Tibial nerve (tissue), 4 donors: Measurements from ENCODE around the gene MEGF8. TPM values are rescaled to one million over a fixed set of nuclear protein-coding genes. Genes with fewer than 3 reads are reported as not detected.

ENCODE experiments used
- DNase-seq, 2 donors: peaks; one replicate each; pipeline ENCODE4 v3.0.0-alpha.2; 2019; ENCODE audit warnings: low spot score in 2 of 2
- H3K27ac ChIP-seq, 4 donors: fragments of 200-600 bp; sonication (generic) in 3 of 4; one replicate each; pipeline ENCODE4 v1.5.1; 2017 to 2019; ENCODE audit warnings: mild to moderate bottlenecking in 1 of 4
- H3K27me3 ChIP-seq, 2 donors: fragments of 200-600 bp; sonication (generic) in 1 of 2; one replicate each; pipeline versions ENCODE4 v1.5.1 to v1.6.0; 2017 to 2019
- H3K36me3 ChIP-seq, 3 donors: fragments of 200-600 bp; sonication (generic); one replicate each; pipeline ENCODE4 v1.5.1; 2018 to 2019
- H3K4me1 ChIP-seq, 4 donors: fragments of 200-600 bp; sonication (generic) in 3 of 4; one replicate each; pipeline ENCODE4 v1.5.1; 2017 to 2019
- H3K4me3 ChIP-seq, 4 donors: fragments of 200-600 bp; sonication (generic) in 3 of 4; one replicate each; pipeline ENCODE4 v1.5.1; 2017 to 2019; ENCODE audit warnings: mild to moderate bottlenecking in 1 of 4, moderate library complexity in 1 of 4
- H3K9me3 ChIP-seq, 4 donors: fragments of 200-600 bp; sonication (generic) in 3 of 4; one replicate each; pipeline ENCODE4 v1.5.1; 2017 to 2019
- EP300 ChIP-seq, 2 donors: sonication (generic); formaldehyde crosslinking; IDR thresholded peaks; one replicate each; pipeline ENCODE4 v1.6.1; 2017; ENCODE audit warnings: antibody characterized with exemption in 2 of 2, mild to moderate bottlenecking in 1 of 2
- POLR2A ChIP-seq, 2 donors: fragments of 450-650 bp; IDR thresholded peaks; one replicate each; pipeline ENCODE4 v1.6.1; 2017; ENCODE audit warnings: antibody characterized with exemption in 2 of 2, mild to moderate bottlenecking in 2 of 2, moderate library complexity in 2 of 2
- WGBS, 2 donors: methylation state at CpG; one replicate each; pipeline ENCODE4 v1.1.5; 2018; 5-methylcytosine and 5-hydroxymethylcytosine counted together
- total RNA-seq, 4 donors: library from RNA; depleted of rRNA; stranded (reverse); fragments of >200 nt; gene quantifications; one replicate each; pipeline ENCODE4 v1.1.0, GENCODE V29; 2016
- TF ChIP-seq, protein P1 (sequence below), 5 experiments: fragments of 200-600 bp in 3 of 5; fragments of 450-650 bp in 2 of 5; sonication (generic) in 3 of 5; IDR thresholded peaks; one replicate each; pipeline ENCODE4 v1.5.1; 2016 to 2019; ENCODE audit warnings: antibody characterized with exemption in 5 of 5, mild to moderate bottlenecking in 3 of 5, moderate library complexity in 2 of 5

MEGF8 gene
- total RNA-seq, 4 donors from 2014 or later = 17.9 to 33.3 (median 22.4) TPM

GRCh38 chr19:42291435-42291810, 34.0 kb upstream of the MEGF8 start:
- TF ChIP-seq EP300 (IDR thresholded peaks at IDR 0.05) (no peak), POLR2A (IDR thresholded peaks at IDR 0.05) (no peak)
- TF ChIP-seq, protein P1, sequence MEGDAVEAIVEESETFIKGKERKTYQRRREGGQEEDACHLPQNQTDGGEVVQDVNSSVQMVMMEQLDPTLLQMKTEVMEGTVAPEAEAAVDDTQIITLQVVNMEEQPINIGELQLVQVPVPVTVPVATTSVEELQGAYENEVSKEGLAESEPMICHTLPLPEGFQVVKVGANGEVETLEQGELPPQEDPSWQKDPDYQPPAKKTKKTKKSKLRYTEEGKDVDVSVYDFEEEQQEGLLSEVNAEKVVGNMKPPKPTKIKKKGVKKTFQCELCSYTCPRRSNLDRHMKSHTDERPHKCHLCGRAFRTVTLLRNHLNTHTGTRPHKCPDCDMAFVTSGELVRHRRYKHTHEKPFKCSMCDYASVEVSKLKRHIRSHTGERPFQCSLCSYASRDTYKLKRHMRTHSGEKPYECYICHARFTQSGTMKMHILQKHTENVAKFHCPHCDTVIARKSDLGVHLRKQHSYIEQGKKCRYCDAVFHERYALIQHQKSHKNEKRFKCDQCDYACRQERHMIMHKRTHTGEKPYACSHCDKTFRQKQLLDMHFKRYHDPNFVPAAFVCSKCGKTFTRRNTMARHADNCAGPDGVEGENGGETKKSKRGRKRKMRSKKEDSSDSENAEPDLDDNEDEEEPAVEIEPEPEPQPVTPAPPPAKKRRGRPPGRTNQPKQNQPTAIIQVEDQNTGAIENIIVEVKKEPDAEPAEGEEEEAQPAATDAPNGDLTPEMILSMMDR (IDR thresholded peaks at IDR 0.05) = no peak
- H3K27me3 ChIP-seq = no peaks in the 10 kb centered on the region
- no peak for DNase-seq
- peaks cover 0 to 87% (median 35%) of the 10 kb centered on the region in 3 donors for H3K36me3 ChIP-seq
- no peak overlapping the region for H3K4me3 ChIP-seq
- peak overlapping the region in 2 of 4 donors; percentile 1 to 5 for H3K27ac ChIP-seq
- no peaks in the 10 kb centered on the region for H3K9me3 ChIP-seq
- WGBS, 2 donors = 41 to 55% methylated on average over 9 of the region's 9 CpGs
- H3K4me1 ChIP-seq = peaks cover 0 to 6% (median 5%) of the 10 kb centered on the region in 4 donors

GRCh38 chr19:42292042-42292960, 33.1 kb upstream of the MEGF8 start:
- 93 to 94% methylated on average over 15 to 27 of the region's 27 CpGs for WGBS, 2 donors
- Histone ChIP-seq H3K9me3 (no peaks in the 10 kb centered on the region), H3K4me1 (no peaks in the 10 kb centered on the region), H3K4me3 (no peak overlapping the region), H3K27ac (peak overlapping the region in 1 of 4 donors; percentile 31), H3K36me3 (peaks cover 0 to 86% (median 35%) of the 10 kb centered on the region in 3 donors), H3K27me3 (no peaks in the 10 kb centered on the region)
- DNase-seq = no peak
- TF ChIP-seq POLR2A (IDR thresholded peaks at IDR 0.05) = no peak
- TF ChIP-seq EP300 (IDR thresholded peaks at IDR 0.05) = no peak
- TF ChIP-seq, protein P1 (IDR thresholded peaks at IDR 0.05) = no peak

- H3K36me3 ChIP-seq = peaks cover 0 to 80% (median 31%) of the 10 kb centered on the region in 3 donors
- H3K4me1 ChIP-seq = no peaks in the 10 kb centered on the region
- H3K27ac ChIP-seq = peak overlapping the region in 1 of 4 donors; percentile 31
- WGBS, 2 donors = 84 to 88% methylated on average over 6 to 7 of the region's 14 CpGs
- H3K27me3 ChIP-seq = no peaks in the 10 kb centered on the region
- H3K9me3 ChIP-seq = no peaks in the 10 kb centered on the region
- TF ChIP-seq POLR2A (IDR thresholded peaks at IDR 0.05) (no peak), EP300 (IDR thresholded peaks at IDR 0.05) (no peak)
- TF ChIP-seq, protein P1 (IDR thresholded peaks at IDR 0.05) = no peak
- no peak for DNase-seq
- H3K4me3 ChIP-seq = no peak overlapping the region
These were observed 32.5 kb upstream of the MEGF8 start for GRCh38 chr19:42292963-42293362.

GRCh38 chr19:42293540-42293939, 31.9 kb upstream of the MEGF8 start:
- Histone ChIP-seq H3K27ac (peak overlapping the region in 1 of 4 donors; percentile 31), H3K4me1 (no peaks in the 10 kb centered on the region), H3K9me3 (no peaks in the 10 kb centered on the region), H3K27me3 (no peaks in the 10 kb centered on the region), H3K4me3 (no peak overlapping the region), H3K36me3 (peaks cover 0 to 74% (median 31%) of the 10 kb centered on the region in 3 donors)
- WGBS, 2 donors = 69 to 76% methylated on average over 15 to 17 of the region's 17 CpGs
- no peak for DNase-seq
- TF ChIP-seq EP300 (IDR thresholded peaks at IDR 0.05) = no peak
- no peak for TF ChIP-seq POLR2A (IDR thresholded peaks at IDR 0.05)
- TF ChIP-seq, protein P1 (IDR thresholded peaks at IDR 0.05) = peak in 1 of 5 experiments; percentile 19

DNA sequence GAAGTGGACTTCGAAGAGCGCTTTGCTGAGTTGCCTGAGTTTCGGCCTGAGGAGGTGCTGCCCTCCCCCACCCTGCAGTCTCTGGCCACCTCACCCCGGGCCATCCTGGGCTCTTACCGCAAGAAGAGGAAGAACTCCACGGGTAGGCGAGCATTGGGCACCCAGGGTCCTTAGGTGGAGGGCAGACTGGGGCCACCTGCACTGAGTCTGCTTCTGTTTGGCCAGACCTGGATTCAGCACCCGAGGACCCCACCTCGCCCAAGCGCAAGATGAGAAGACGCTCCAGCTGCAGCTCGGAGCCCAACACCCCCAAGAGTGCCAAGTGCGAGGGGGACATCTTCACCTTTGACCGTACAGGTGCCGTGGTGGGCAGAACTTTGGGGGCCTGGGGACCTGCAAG, 31.5 kb upstream of the MEGF8 start:
- Histone ChIP-seq H3K4me3 (no peak overlapping the region), H3K36me3 (peaks cover 0 to 70% (median 31%) of the 10 kb centered on the region in 3 donors), H3K27me3 (no peaks in the 10 kb centered on the region), H3K27ac (peak overlapping the region in 1 of 4 donors; percentile 31), H3K4me1 (no peaks in the 10 kb centered on the region), H3K9me3 (no peaks in the 10 kb centered on the region)
- WGBS, 2 donors = 90 to 95% methylated on average over 2 to 15 of the region's 15 CpGs
- no peak for DNase-seq
- TF ChIP-seq POLR2A (IDR thresholded peaks at IDR 0.05) (no peak), EP300 (IDR thresholded peaks at IDR 0.05) (no peak)
- TF ChIP-seq, protein P1 (IDR thresholded peaks at IDR 0.05) = no peak
